ENCODE results near the gene SHC1. TPM values are rescaled to one million over a fixed set of nuclear protein-coding genes. Genes with fewer than 3 reads are reported as not detected.

SHC1 gene
- total and polyA plus RNA-seq, 3 experiments from 2014 or later: 32.7 to 40.8 (median 37.4) TPM

DNA sequence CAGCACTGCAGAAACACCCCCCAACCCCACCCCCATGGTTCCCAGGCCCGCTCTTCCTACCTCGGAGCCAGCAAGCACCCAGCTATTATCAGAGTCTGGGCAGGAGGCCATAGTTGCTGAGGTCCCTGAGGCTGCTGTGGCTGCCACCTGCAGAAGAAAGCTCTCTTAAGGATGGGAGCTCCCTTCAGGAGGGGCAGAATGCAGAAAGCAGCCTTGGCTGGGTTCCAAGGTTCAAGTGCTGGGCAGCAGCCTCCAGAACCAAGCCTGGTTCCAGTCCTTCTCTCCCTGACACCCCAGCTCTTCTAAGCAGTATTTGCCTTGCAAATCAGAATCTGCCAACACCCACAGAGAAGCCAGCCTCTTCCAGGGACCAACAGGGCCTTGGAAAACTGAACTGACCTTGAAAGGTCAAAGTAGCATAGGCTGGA is 16.9 kb downstream of the SHC1 start:
- H3K4me3 ChIP-seq (ENCODE audit: low read length): peak overlapping the region; percentile 85
- peaks cover 20% of the 10 kb centered on the region for H3K36me3 ChIP-seq (ENCODE audit: insufficient read depth, low read length)
- Mint-ChIP-seq H3K36me3 (peaks cover 3 to 80% (median 11%) of the 10 kb centered on the region in 3 donors), H3K9me3 (no peaks in the 10 kb centered on the region), H3K27me3 (peaks cover 0 to 10% of the 10 kb centered on the region in 2 donors), H3K27ac (peak overlapping the region; percentile 99 to 100 (median 100)), H3K4me3 (peak overlapping the region; percentile 95 to 99 (median 97)), H3K4me1 (peaks cover 63 to 88% (median 86%) of the 10 kb centered on the region in 3 donors)
- H3K27ac ChIP-seq (ENCODE audit: low read depth, low read length): peak overlapping the region; percentile 100
- no peaks in the 10 kb centered on the region for H3K27me3 ChIP-seq (ENCODE audit: insufficient read depth, low read length, poor library complexity, severe bottlenecking)
- H3K4me1 ChIP-seq (ENCODE audit: insufficient read depth, low read length): peaks cover 68% of the 10 kb centered on the region
- ChIA-PET CTCF (interaction anchor here (1.5 to 5.9 kb wide), 4 partner anchors 8 to 64 kb away, joined by 4 to 65 read pairs (median 12); partner anchors contain the start of genes PMVK and PYGO2), POLR2A (interaction anchor here (3.6 to 3.8 kb wide), 2 partner anchors 13 to 16 kb away, joined by 15 to 45 read pairs; partner anchors contain the start of gene PMVK)
- H3K9me3 ChIP-seq (ENCODE audit: low read length): no peaks in the 10 kb centered on the region
- no peak for DNase-seq

DNA sequence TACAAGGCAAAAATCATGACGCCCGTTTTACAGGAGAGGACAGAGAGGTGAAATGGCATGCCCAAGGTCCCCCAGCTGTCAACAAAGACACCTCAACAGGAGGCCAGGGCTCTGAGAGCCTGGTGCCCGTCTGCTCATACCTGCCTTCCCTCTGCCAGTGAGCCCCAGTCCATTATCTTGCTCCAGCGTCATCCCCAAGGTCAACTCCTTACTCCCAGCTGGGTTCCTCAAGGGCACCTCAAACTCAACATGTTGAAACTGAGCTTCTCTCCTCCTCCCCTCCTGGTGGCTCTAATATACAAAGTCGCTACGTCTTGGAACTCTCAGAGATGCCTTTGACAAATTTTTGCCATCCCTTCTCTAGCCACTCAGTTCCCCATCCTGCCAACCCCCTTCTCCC is 17.9 kb downstream of the SHC1 start:
- Mint-ChIP-seq H3K27me3 (peaks cover 0 to 10% of the 10 kb centered on the region in 2 donors), H3K4me1 (peaks cover 67 to 84% (median 80%) of the 10 kb centered on the region in 3 donors), H3K36me3 (peaks cover 5 to 82% (median 12%) of the 10 kb centered on the region in 3 donors), H3K27ac (peak overlapping the region; percentile 99 to 100 (median 100)), H3K9me3 (no peaks in the 10 kb centered on the region), H3K4me3 (peak overlapping the region; percentile 95 to 99 (median 97))
- CTCF ChIA-PET: interaction anchor here (1.1 to 5.9 kb wide), 8 partner anchors 9 to 393 kb away, joined by 3 to 65 read pairs (median 4); partner anchors contain the start of genes PMVK and PYGO2
- Histone ChIP-seq H3K4me1 (ENCODE audit: insufficient read depth, low read length) (peaks cover 70% of the 10 kb centered on the region), H3K36me3 (ENCODE audit: insufficient read depth, low read length) (peaks cover 29% of the 10 kb centered on the region), H3K27ac (ENCODE audit: low read depth, low read length) (peak overlapping the region; percentile 100), H3K4me3 (ENCODE audit: low read length) (peak overlapping the region; percentile 85), H3K9me3 (ENCODE audit: low read length) (no peaks in the 10 kb centered on the region), H3K27me3 (ENCODE audit: insufficient read depth, low read length, poor library complexity, severe bottlenecking) (no peaks in the 10 kb centered on the region)
- no peak for DNase-seq
- POLR2A ChIA-PET: interaction anchor here (0.6 to 3.8 kb wide), 5 partner anchors 9 to 1492 kb away, joined by 3 to 45 read pairs (median 4); partner anchors contain the start of gene PMVK

- ChIA-PET POLR2A (interaction anchor here (0.5 to 1.0 kb wide), 6 partner anchors 9 to 1493 kb away, joined by 3 to 6 read pairs (median 4); no protein-coding TSS in a partner anchor), CTCF (interaction anchor here (0.8 to 5.9 kb wide), 11 partner anchors 9 to 393 kb away, joined by 3 to 65 read pairs (median 4); partner anchors contain the start of genes PMVK, PYGO2 and SHC1)
- H3K36me3 ChIP-seq (ENCODE audit: insufficient read depth, low read length): peaks cover 33% of the 10 kb centered on the region
- Mint-ChIP-seq H3K36me3 (peaks cover 5 to 83% (median 12%) of the 10 kb centered on the region in 3 donors), H3K27me3 (peaks cover 0 to 10% of the 10 kb centered on the region in 2 donors), H3K4me3 (peak overlapping the region; percentile 95 to 99 (median 97)), H3K27ac (peak overlapping the region; percentile 99 to 100 (median 100)), H3K9me3 (no peaks in the 10 kb centered on the region), H3K4me1 (peaks cover 67 to 79% (median 74%) of the 10 kb centered on the region in 3 donors)
- H3K27me3 ChIP-seq (ENCODE audit: insufficient read depth, low read length, poor library complexity, severe bottlenecking): no peaks in the 10 kb centered on the region
- H3K4me3 ChIP-seq (ENCODE audit: low read length): peak overlapping the region; percentile 85
- H3K4me1 ChIP-seq (ENCODE audit: insufficient read depth, low read length): peaks cover 65% of the 10 kb centered on the region
- no peaks in the 10 kb centered on the region for H3K9me3 ChIP-seq (ENCODE audit: low read length)
- peak overlapping the region; percentile 100 for H3K27ac ChIP-seq (ENCODE audit: low read depth, low read length)
- peak; percentile 50 to 74 (median 63) for DNase-seq
Observed at GRCh38 chr1:154951901-154952657, 18.5 kb downstream of the SHC1 start.

DNA sequence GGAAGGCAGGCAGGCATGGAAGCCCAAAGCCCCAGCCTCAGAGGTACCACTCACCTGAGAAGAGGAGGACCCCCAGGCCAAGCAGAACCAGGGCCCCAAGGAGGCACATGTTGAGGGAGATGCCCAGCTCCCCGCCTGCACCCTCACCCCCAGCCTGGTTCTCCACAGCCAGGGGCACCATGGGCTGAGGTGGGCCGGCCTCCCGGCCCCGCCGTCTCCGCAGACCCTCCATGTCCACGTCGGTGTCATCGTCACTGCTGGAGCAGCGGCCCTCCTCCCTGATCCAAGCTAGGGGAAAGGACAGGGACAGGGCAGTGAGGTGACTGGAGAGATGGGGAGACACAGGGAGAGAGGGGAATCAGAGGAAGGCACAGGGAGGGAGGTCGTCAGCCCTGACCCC is 22.5 kb downstream of the SHC1 start:
- Mint-ChIP-seq H3K27me3 (peaks cover 0 to 9% of the 10 kb centered on the region in 2 donors), H3K27ac (peak overlapping the region in 5 of 8 donors; percentile 43 to 98 (median 89)), H3K9me3 (no peaks in the 10 kb centered on the region), H3K36me3 (peaks cover 8 to 94% (median 13%) of the 10 kb centered on the region in 3 donors), H3K4me1 (peaks cover 46 to 66% (median 57%) of the 10 kb centered on the region in 3 donors), H3K4me3 (no peak overlapping the region)
- no peak overlapping the region for H3K4me3 ChIP-seq (ENCODE audit: low read length)
- no peak for DNase-seq
- H3K9me3 ChIP-seq (ENCODE audit: low read length): no peaks in the 10 kb centered on the region
- peaks cover 56% of the 10 kb centered on the region for H3K36me3 ChIP-seq (ENCODE audit: insufficient read depth, low read length)
- H3K27ac ChIP-seq (ENCODE audit: low read depth, low read length): no peak overlapping the region
- ChIA-PET POLR2A (interaction anchor here (1.0 kb wide), 1 partner anchor 12 kb away, joined by 4 read pairs; the partner anchor contains the start of gene PMVK), CTCF (interaction anchor here (1.0 to 1.2 kb wide), 2 partner anchors 46 to 68 kb away, joined by 3 read pairs; no protein-coding TSS in a partner anchor)
- H3K4me1 ChIP-seq (ENCODE audit: insufficient read depth, low read length): peaks cover 50% of the 10 kb centered on the region
- H3K27me3 ChIP-seq (ENCODE audit: insufficient read depth, low read length, poor library complexity, severe bottlenecking): no peaks in the 10 kb centered on the region

DNA sequence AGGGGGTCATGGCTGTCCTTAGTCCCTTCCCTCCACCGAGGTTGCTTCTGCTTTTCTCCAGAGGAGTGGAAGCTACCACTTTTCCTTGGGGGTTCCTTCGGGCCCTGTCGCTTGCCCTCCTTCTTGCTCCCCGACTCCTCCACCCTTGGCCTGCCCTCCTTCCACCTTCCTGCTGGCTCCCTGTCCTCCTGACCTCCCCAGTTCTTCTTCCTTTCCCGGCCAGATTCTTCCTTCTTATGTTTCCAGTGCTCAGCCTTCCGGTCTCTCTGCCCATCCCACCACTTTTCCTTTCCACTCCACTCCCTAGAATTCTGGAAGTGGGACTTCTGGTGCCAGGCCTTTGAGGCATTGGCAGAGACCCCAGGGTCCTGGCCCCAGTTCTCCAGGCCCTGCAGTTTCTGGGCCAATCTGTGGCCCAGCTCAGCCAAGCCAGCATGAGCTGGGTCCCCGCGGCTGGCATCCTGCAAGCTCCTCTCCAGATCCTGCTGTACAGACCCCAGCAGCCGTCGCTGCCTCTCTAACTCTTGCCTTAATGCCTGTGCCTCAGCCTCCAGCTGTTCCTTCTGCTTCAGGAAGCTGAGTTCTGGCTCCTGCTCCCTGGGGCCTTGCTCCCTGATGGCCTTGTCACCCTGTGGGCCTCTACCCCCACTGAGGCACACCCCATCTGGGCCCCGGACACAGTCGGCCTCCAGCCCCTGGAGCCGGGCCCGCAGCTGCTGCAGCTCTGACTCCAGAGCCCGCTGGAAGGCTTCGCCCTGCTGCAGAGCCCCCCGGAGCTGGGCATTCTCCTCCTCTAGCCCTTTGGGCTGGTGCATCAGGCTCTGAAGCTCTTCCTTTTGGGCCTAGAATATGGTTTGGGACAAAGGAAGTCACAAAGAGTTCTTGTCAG is 24.3 kb downstream of the SHC1 start:
- Histone ChIP-seq H3K4me3 (ENCODE audit: low read length) (no peak overlapping the region), H3K27me3 (ENCODE audit: insufficient read depth, low read length, poor library complexity, severe bottlenecking) (no peaks in the 10 kb centered on the region), H3K36me3 (ENCODE audit: insufficient read depth, low read length) (peaks cover 54% of the 10 kb centered on the region), H3K27ac (ENCODE audit: low read depth, low read length) (no peak overlapping the region), H3K9me3 (ENCODE audit: low read length) (no peaks in the 10 kb centered on the region), H3K4me1 (ENCODE audit: insufficient read depth, low read length) (peaks cover 50% of the 10 kb centered on the region)
- H3K9me3 Mint-ChIP-seq: no peaks in the 10 kb centered on the region
- CTCF ChIA-PET: interaction anchor here (1.1 to 2.2 kb wide), 3 partner anchors 10 to 53 kb away, joined by 3 to 7 read pairs (median 5); partner anchors contain the start of gene PMVK
- peak overlapping the region in 7 of 8 donors; percentile 43 to 98 (median 65) for H3K27ac Mint-ChIP-seq
- peaks cover 0 to 4% of the 10 kb centered on the region in 2 donors for H3K27me3 Mint-ChIP-seq
- POLR2A ChIA-PET: interaction anchor here (0.7 to 0.8 kb wide), 2 partner anchors 35 to 279 kb away, joined by 3 read pairs; no protein-coding TSS in a partner anchor
- no peak for DNase-seq
- peaks cover 43 to 66% (median 57%) of the 10 kb centered on the region in 3 donors for H3K4me1 Mint-ChIP-seq
- peak overlapping the region in 1 of 7 donors; percentile 13 for H3K4me3 Mint-ChIP-seq
- H3K36me3 Mint-ChIP-seq: peaks cover 8 to 76% (median 13%) of the 10 kb centered on the region in 3 donors

DNA sequence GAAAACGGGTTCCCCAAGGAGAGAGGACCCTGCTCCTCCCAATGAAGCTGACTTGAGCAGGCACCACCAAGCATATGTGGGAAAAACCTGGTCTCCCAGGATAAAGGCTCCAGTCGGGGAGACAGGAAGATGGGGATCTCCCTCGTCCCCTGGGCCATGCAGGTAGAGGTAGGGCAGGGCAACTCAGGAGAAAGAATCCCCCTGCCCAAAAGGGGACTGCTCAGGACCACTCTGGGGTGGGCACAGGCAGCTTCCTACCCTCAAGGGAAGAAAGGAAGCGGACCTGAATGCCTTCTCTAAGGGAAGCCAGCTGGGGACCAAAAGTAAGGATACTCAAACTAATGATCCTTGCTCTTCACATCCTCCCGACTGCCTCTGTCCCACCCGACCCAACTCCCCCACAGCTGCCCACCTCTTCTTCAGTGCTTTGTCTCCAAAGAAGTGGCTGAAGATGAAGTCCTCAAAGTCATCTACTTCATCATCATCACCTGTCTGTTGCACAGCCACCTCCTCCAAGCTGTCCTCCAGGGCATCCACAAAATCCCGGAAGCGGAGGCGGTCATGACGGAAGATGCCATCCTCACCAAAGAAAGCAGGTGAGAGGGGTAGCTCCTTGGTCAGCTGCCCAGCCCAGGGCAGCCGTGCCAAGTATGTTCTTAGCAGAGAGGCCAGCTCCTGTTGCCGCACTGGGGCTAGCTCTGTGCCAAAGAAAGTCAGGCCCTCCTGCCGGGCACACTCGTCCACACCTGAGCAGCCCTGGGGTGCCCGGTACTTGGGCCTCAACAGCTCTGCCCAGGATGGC is 25.2 kb downstream of the SHC1 start:
- peaks cover 45% of the 10 kb centered on the region for H3K36me3 ChIP-seq (ENCODE audit: insufficient read depth, low read length)
- POLR2A ChIA-PET: interaction anchor here (0.7 to 0.8 kb wide), 2 partner anchors 8 to 36 kb away, joined by 3 read pairs; partner anchors contain the start of gene PMVK
- H3K4me1 Mint-ChIP-seq: peaks cover 43 to 66% (median 57%) of the 10 kb centered on the region in 3 donors
- CTCF ChIA-PET: interaction anchor here (1.1 to 2.6 kb wide), 3 partner anchors 9 to 49 kb away, joined by 3 to 7 read pairs (median 7); partner anchors contain the start of genes PMVK and PYGO2
- peaks cover 0 to 4% of the 10 kb centered on the region in 2 donors for H3K27me3 Mint-ChIP-seq
- no peaks in the 10 kb centered on the region for H3K27me3 ChIP-seq (ENCODE audit: insufficient read depth, low read length, poor library complexity, severe bottlenecking)
- H3K9me3 Mint-ChIP-seq: no peaks in the 10 kb centered on the region
- H3K27ac Mint-ChIP-seq: peak overlapping the region in 6 of 8 donors; percentile 17 to 98 (median 64)
- H3K4me1 ChIP-seq (ENCODE audit: insufficient read depth, low read length): peaks cover 50% of the 10 kb centered on the region
- no peak for DNase-seq
- H3K36me3 Mint-ChIP-seq: peaks cover 8 to 67% (median 9%) of the 10 kb centered on the region in 3 donors
- no peaks in the 10 kb centered on the region for H3K9me3 ChIP-seq (ENCODE audit: low read length)
- H3K4me3 Mint-ChIP-seq: peak overlapping the region in 2 of 7 donors; percentile 27 to 44
- H3K4me3 ChIP-seq (ENCODE audit: low read length): no peak overlapping the region
- H3K27ac ChIP-seq (ENCODE audit: low read depth, low read length): peak overlapping the region; percentile 24
